Measurements from ENCODE around the gene MKKS.
"Not testable (repeated sequence)": the region's sequence is repeated elsewhere in the genome, so short reads cannot be mapped to it uniquely, and the experiment has no call there.

The MKKS gene

GRCh38 chr20:10411673-10412072 is 22.3 kb downstream of the MKKS start:
- DNase-seq, result no peak

GRCh38 chr20:10408108-10408813 is 25.8 kb downstream of the MKKS start:
- DNase-seq, result no peak

DNA sequence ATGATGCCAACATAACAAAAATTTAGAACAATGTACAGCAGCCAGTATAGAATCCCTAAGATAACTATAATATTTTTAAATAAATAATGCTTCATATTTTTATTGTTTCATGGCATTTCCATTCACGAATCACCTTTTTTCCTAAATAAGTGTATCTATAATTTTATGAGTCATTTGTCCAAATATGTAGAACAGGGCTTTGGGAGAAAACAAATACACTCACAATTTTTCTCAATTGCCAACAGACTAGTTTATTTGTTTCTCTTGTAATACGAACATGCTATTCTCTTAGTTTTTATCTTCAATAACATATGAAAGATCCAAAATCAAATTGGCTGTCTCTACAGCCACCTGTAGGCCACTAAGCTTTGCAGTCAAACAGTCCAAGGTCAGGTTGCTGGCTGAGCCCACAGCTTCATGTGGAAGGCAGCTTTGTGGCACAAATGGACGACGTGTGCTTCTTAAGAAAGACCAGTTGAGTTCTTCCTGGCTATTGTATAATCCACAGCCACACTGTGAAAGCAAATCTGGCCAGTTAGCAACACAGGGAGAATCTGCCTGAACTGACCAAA is 29.0 kb downstream of the MKKS start:
- DNase-seq, result no peak

- DNase-seq, result no peak
Measured at GRCh38 chr20:10404023-10404628, 29.9 kb downstream of the MKKS start.

DNA sequence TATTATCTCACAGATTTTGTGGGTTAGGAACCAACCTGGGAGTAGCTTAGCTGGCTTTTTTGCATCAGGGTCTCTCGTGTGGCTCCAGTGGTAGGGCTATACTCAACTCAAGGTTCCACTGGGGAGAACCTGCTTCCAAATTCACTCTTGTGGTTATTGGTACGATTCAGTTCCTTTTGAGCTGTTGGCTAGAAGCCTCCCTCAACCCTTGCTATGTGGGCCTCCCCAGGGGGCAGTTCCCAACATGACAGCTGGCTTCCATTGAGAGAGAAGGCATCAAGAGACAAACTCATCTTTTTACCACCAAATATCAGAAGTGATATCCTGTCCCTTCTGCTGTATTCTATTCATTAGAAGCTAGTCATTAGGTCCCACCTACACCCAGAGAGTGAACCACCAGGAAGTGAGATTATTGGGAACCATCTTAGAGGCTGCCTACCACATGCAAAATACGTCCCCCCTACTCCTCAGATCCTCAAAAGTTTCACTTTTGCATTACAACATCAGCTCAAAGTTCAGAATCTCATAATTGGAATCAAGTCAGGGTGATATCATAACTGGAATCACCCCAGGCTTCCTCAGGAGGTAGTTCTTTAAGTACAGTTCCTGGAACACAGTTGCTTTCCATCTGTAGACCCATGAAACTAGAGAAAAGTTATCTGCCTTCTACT is 30.9 kb downstream of the MKKS start:
- no peak for DNase-seq

DNA sequence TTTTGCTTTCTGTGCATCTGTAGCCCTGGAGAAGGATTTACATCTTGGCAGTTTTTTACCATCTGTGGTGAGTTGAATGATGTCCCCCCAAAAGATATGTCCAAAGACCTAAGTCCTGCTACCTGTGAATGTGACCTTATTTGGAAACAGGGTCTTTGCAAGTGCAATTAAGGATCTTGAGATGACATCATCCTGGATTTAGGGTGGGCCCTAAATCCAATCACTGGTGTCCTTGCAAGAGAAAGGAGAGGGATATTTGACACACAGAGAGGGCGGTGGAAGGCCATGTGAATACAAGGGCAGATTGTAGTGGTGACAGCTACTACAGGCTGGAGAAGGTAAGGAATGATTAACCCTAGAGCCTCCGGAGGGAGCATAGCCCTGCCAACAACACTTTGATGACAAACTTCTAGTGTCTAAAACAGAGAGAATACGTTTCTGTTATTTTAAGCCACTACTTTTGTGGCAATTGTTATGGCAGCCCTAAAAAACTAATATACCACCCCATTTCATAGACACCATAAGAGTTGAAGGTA is 35.1 kb downstream of the MKKS start:
- DNase-seq, result no peak

GRCh38 chr20:10394752-10395151 is 39.3 kb downstream of the MKKS start:
- not testable (repeated sequence) for DNase-seq

GRCh38 chr20:10390709-10391108 is 43.3 kb downstream of the MKKS start:
- no peak for DNase-seq

- DNase-seq, result no peak
Measured at GRCh38 chr20:10388597-10388996, 45.4 kb downstream of the MKKS start.

DNA sequence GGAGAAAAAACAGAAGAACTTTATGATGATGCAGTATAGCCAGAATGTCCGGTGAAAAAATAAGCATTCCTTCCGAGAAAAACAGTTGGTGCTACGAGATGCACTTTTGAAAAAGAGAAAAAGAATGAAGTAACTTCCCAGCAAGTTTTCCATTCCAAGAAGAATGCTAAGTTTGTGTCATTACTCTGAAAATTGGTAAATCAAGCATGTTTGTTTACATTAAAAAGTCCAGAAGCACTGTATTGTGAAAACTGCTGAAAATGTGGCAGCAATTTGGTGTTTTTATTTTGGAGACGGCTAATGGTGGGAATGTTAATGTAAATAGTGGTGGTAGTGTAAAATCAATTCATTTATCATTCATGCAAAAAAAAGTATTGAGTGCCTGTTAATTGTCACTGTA is 46.3 kb downstream of the MKKS start:
- no peak for DNase-seq

DNA sequence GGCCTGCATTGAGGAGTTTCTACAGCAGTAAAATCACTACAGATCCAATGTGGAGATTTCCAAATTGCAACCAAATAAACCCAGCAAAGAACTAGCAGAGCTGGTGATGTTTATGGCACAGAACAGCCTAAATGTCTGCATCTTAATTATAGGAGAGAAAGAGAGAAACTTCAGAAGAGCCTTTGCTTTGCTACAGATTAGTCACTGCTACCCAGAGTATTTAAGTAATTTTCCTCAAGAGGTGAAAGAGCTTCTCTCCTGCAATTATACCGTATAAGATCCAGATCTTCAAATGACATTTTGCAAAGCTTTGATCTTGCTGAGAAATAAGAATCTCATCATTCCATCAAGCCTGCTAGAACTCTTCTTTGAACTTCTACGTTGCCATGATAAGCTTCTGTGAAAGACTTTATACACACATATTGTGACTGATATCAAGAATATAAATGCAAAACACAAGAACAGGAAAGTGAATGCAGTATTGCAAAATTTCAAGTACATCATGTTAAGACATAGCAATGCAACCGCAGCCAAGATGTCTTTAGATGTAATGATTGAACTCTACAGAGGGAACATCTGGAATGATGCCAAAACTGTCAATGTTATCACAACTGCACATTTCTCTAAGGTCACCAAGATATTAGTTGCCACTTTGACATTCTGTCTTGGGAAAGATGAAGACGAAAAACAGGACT is 48.0 kb downstream of the MKKS start:
- no peak for DNase-seq

DNA sequence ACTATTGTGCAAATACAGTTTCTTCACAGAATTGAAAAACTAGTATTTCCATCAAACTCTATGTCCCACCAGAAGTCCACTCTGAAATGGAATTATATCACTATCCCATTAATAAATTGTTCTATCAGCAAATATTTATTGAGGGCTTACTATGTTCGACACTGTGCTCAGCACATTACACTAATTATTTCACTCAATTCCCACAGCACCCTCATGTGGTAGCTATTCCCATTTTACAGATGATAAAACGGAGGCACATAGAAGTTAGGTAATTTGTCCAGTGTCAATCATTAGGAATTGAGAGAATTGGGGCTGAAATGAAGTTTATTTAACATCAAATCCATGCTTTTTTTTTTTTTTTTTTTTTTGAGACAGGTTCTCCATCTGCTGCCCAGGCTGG is 52.5 kb downstream of the MKKS start:
- no peak for DNase-seq

DNA sequence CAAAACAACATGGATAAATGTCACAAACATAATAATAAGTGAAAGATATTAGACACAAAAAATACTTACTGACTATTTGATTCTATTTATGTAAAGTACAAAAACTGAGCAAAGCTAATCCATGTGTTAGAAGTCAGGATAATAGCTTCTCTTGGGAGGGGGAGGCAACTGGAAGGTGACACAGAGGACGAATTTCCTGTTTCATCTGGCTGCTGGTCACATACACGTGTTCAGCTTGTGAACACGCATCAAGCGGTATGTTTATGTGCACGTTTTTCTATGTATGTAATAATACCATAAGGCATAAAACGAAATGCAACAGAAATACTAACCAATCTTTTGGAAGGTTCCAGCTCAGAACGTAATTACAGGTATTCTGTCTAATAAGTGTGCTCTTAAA is 54.3 kb downstream of the MKKS start:
- DNase-seq, result no peak

GRCh38 chr20:10376270-10377075 is 57.5 kb downstream of the MKKS start:
- DNase-seq, result no peak

DNA sequence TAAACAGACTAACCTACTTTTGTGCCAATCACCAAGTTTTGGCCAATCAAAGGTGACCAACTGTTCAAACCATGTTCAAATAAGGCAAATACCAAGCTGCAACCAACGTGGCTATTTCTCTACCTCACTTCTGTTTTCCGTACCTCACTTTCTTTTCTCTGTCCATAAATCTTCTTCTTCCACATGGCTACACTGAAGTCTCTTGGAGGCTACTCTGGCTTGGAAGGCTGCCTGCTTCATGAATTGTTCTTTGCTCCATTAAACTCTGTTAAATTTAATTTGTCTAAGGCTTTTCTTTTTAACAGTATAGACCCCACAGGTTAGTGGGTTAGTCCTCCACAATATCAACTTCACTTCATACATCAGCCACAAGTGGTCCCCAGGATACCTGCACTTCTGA is 58.8 kb downstream of the MKKS start:
- DNase-seq, result no peak

- no peak for DNase-seq
Measured at GRCh38 chr20:10374036-10374435, 60.0 kb downstream of the MKKS start.

DNA sequence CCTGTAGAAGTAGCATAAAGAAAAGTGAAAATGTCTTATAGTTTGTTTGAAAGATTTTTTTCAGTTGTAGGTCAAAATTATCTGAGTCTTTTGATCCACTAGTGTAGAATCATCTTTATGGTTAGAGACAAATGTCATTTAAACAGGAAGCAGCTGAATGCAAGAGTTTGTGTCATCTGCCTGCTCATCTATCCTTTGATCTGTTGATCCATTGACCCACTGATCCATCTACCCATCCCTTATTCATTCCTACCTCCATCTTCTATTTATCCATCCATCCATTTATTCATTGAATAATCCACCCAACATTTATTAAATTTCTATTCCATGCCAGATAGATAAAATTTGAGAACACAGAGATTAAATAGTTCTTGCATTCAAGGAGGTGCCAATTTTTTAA is 62.6 kb downstream of the MKKS start:
- no peak for DNase-seq

GRCh38 chr20:10370091-10370887 is 63.7 kb downstream of the MKKS start:
- no peak for DNase-seq

GRCh38 chr20:10369723-10370090 is 64.3 kb downstream of the MKKS start:
- no peak for DNase-seq

GRCh38 chr20:10368702-10369041 is 65.3 kb downstream of the MKKS start:
- no peak for DNase-seq

DNA sequence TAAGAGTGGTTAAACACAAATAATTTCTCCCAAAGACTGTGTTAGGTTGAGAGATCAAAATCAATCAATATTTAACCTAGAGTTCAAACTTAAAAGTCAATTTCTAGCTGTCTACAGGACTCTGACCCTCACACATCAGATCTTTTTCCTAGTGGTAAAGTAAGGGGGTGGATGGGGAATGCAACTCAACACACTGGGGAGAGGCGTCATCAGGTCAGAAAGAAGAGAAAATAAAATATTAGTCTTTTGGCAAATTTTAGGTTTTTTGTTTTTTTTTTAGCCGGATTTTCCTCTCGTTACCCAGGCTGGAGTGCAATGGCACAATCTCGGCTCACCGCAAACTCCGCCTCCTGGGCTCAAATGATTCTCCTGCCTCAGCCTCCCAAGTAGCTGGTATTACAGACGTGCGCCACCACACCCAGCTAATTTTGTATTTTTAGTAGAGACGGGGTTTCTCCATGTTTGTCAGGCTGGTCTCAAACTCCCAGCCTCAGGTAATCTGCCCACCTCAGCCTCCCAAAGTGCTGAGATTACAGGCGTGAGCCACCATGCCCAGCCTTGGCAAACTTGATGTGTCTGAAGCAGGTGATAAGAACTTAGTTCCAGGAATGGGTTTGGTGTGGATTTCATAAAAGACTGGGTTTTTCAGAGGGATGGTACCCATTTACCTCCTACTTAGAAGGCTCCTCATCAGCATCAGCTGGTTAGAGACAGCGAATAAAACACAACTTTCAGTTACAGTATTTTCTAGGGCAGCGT is 65.9 kb downstream of the MKKS start:
- no peak for DNase-seq
